Measurements from ENCODE around the gene FASTKD3. TPM values are rescaled to one million over a fixed set of nuclear protein-coding genes. Genes with fewer than 3 reads are reported as not detected.

Gene FASTKD3
- total and polyA plus RNA-seq, 2 of the 4 experiments (the other 2 are of a cell fraction): 8.4 to 12.7 TPM

GRCh38 chr5:7882926-7883325 lies 14.1 kb upstream of the FASTKD3 start:
- no peak overlapping the region for H3K4me3 ChIP-seq (ENCODE audit: insufficient read depth, low read depth, low read length)
- H3K9ac ChIP-seq (ENCODE audit: low read depth, low read length): no peak overlapping the region
- no peak overlapping the region for H2BK120ac ChIP-seq (ENCODE audit: low read depth, low read length)
- no peak overlapping the region for H3K56ac ChIP-seq (ENCODE audit: extremely low read depth, insufficient read depth, low read length)
- peaks cover 29% of the 10 kb centered on the region for H3K36me3 ChIP-seq (ENCODE audit: control insufficient read depth, insufficient read depth, low read length)
- WGBS, 2 experiments (ENCODE audit: extremely low coverage in 2 of 2, insufficient read length in 1 of 2): no CpG with 5 or more reads among the region's 4 CpGs
- no peak overlapping the region for H2BK15ac ChIP-seq (ENCODE audit: low read depth, low read length)
- no peak overlapping the region for H2AK5ac ChIP-seq (ENCODE audit: low read depth, low read length)
- ChIA-PET POLR2A (ENCODE audit: unreplicated experiment) (no interaction called here), CTCF (no interaction called here)
- TF ChIP-seq SMC3 (IDR thresholded peaks at IDR 0.05; ENCODE audit: low read depth, low read length) (no peak), RCOR1 (IDR thresholded peaks at IDR 0.05; ENCODE audit: insufficient replicate concordance, low read length) (no peak), CTCF (conservative IDR thresholded peaks at IDR 0.05; ENCODE audit: low read depth, low read length) (no peak), RAD21 (IDR thresholded peaks at IDR 0.05; ENCODE audit: low read length) (no peak), NFE2L2 (IDR thresholded peaks at IDR 0.05; ENCODE audit: low read depth, low read length) (no peak), MXI1 (IDR thresholded peaks at IDR 0.05; ENCODE audit: borderline replicate concordance, low read depth, low read length) (no peak), RFX5 (IDR thresholded peaks at IDR 0.05; ENCODE audit: low read depth, low read length) (no peak), CEBPB (IDR thresholded peaks at IDR 0.05; ENCODE audit: low read depth, low read length) (no peak), POLR2A (IDR thresholded peaks at IDR 0.05; ENCODE audit: low read depth, low read length) (no peak)
- no peak overlapping the region for H2BK20ac ChIP-seq (ENCODE audit: low read depth, low read length)
- no peak overlapping the region for H4K5ac ChIP-seq (ENCODE audit: low read depth, low read length)
- H3K79me1 ChIP-seq (ENCODE audit: low read depth in 1 of 2, low read length in 2 of 2): peaks cover 7 to 38% of the 10 kb centered on the region in 2 experiments
- dilution Hi-C loops (cut with HindIII; ENCODE audit: low sequenced_read_pairs, unreplicated experiment) (no loop called here), in situ Hi-C loops (cut with MboI; ENCODE audit: low sequenced_read_pairs) (loop anchor here (25.0 kb wide), 2 partner anchors 1179 to 1654 kb away; partner anchors contain the start of gene SEMA5A), intact Hi-C loops (cut with micrococcal nuclease) (no loop called here)
- H3K18ac ChIP-seq (ENCODE audit: low read depth, low read length): no peak overlapping the region
- peaks cover 5% of the 10 kb centered on the region; the same call in 1 of the 2 replicates for H4K20me1 ChIP-seq (ENCODE audit: insufficient read depth, low read length)
- H3K27me3 ChIP-seq (ENCODE audit: control insufficient read depth, insufficient read depth, low read length): no peaks in the 10 kb centered on the region
- H4K8ac ChIP-seq (ENCODE audit: low read depth in 2 of 2, low read length in 2 of 2): no peak overlapping the region
- no peak for ATAC-seq (ENCODE audit: low read depth)
- no peak overlapping the region for H2AFZ ChIP-seq (replicated peaks; ENCODE audit: low read length, poor library complexity)
- no TSS peak for BruUV-seq (replicated peaks)
- no peak overlapping the region for H2AK9ac ChIP-seq (replicated peaks; ENCODE audit: low read depth, low read length, poor library complexity)
- no peak overlapping the region for H3K23ac ChIP-seq (ENCODE audit: low read depth, low read length)
- no peak overlapping the region for H3K4ac ChIP-seq (ENCODE audit: low read depth, low read length)
- peaks cover 4% of the 10 kb centered on the region; the same call in 1 of the 2 replicates for H3K4me1 ChIP-seq (ENCODE audit: control insufficient read depth, insufficient read depth, low read length)
- no peak overlapping the region for H2BK5ac ChIP-seq (ENCODE audit: low read depth, low read length, poor library complexity, severe bottlenecking)
- H3K27ac ChIP-seq (ENCODE audit: insufficient read depth, low read length): no peak overlapping the region
- H3K9me1 ChIP-seq (ENCODE audit: insufficient read depth, low read length): peaks cover 6% of the 10 kb centered on the region; the same call in 1 of the 2 replicates
- H4K91ac ChIP-seq (ENCODE audit: insufficient read depth, low read depth, low read length): no peak overlapping the region
- no peak overlapping the region for H3K14ac ChIP-seq (replicated peaks; ENCODE audit: low read depth, low read length)
- no peak overlapping the region for H3K4me2 ChIP-seq (ENCODE audit: low read depth, low read length)
- no peak for DNase-seq
- H3K9me3 ChIP-seq (ENCODE audit: control insufficient read depth, insufficient read depth, low read length): no peaks in the 10 kb centered on the region

Measured in IMR-90 (cell line).